ENCODE data around the gene TBX10. TPM values are rescaled to one million over a fixed set of nuclear protein-coding genes. Genes with fewer than 3 reads are reported as not detected.
A peak's percentile ranks its signal among the peaks of the same experiment; 100 is the strongest.
"Not testable (repeated sequence)": the region's sequence is repeated elsewhere in the genome, so short reads cannot be mapped to it uniquely, and the experiment has no call there.

TBX10 gene
- total RNA-seq = not detected in 2 replicates
- long read RNA-seq = 0 reads

DNA sequence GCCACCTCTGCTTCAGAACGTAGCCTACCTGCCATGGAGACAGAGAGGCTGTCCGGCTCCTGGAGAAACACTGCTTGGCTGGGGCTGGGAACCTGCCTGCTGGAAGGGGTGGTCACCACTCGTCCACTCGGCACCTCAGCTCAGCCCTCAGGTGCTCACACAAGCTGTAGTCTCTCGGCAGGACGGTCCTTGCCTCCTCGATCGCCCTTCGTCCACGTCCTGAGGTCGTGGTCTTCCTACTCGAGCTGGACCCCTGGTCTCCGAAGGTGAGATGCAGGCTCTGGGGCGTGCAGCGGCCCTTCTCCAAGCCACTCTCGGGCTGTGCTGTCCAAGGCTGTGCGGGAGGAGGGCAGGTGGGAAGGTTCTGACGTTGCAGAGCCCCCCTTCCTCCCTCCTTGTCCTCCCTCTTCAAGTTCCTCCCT, at the start of gene TBX10:
TBX10 (minus strand) TSS at position 326 of the 422 bp plus-strand sequence; CDS start at position 35, 291 bp downstream.
- Mint-ChIP-seq H3K4me3 (ENCODE audit: low read depth) (no peak within 1 kb of the TSS), H3K4me1 (ENCODE audit: low read depth) (no peaks in the 10 kb centered on the region), H3K36me3 (ENCODE audit: insufficient read depth) (no peaks in the 10 kb centered on the region), H3K9me3 (ENCODE audit: low read depth) (no peaks in the 10 kb centered on the region), H3K27ac (no peak within 1 kb of the TSS), H3K27me3 (peaks cover 4% of the 10 kb centered on the region)
- TF ChIP-seq, protein P1, sequence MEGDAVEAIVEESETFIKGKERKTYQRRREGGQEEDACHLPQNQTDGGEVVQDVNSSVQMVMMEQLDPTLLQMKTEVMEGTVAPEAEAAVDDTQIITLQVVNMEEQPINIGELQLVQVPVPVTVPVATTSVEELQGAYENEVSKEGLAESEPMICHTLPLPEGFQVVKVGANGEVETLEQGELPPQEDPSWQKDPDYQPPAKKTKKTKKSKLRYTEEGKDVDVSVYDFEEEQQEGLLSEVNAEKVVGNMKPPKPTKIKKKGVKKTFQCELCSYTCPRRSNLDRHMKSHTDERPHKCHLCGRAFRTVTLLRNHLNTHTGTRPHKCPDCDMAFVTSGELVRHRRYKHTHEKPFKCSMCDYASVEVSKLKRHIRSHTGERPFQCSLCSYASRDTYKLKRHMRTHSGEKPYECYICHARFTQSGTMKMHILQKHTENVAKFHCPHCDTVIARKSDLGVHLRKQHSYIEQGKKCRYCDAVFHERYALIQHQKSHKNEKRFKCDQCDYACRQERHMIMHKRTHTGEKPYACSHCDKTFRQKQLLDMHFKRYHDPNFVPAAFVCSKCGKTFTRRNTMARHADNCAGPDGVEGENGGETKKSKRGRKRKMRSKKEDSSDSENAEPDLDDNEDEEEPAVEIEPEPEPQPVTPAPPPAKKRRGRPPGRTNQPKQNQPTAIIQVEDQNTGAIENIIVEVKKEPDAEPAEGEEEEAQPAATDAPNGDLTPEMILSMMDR (IDR thresholded peaks at IDR 0.05; ENCODE audit: unreplicated experiment) = no peak
- no peak for DNase-seq (ENCODE audit: low spot score, unreplicated experiment)

DNA sequence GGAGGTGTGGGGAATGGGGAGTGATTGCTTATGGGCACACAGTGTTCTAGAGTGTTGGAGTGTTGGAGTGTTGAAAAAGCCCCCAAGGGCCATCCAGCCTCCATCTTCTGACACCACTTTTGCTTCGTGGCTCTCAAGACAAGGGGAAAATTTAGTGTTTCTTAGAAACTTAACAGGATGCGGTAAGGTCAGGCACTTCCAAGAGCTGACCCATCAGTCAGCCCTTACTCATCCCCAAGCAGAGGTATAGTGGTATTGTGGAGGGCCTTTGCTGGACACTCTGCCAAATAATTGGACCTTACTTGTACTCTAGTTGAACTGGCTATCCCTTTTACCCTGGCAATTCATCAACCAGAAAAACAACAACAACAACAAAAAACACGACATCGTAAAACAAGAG, 49.6 kb upstream of the TBX10 start:
- no peak overlapping the region for H3K4me3 Mint-ChIP-seq (ENCODE audit: low read depth)
- H3K9me3 Mint-ChIP-seq (ENCODE audit: low read depth) = no peaks in the 10 kb centered on the region
- no peak overlapping the region for H3K27ac Mint-ChIP-seq
- TF ChIP-seq, protein P1 (IDR thresholded peaks at IDR 0.05; ENCODE audit: unreplicated experiment) = no peak
- no peaks in the 10 kb centered on the region for H3K27me3 Mint-ChIP-seq
- peaks cover 7% of the 10 kb centered on the region for H3K4me1 Mint-ChIP-seq (ENCODE audit: low read depth)
- H3K36me3 Mint-ChIP-seq (ENCODE audit: insufficient read depth) = no peaks in the 10 kb centered on the region
- DNase-seq (ENCODE audit: low spot score, unreplicated experiment) = no peak

DNA sequence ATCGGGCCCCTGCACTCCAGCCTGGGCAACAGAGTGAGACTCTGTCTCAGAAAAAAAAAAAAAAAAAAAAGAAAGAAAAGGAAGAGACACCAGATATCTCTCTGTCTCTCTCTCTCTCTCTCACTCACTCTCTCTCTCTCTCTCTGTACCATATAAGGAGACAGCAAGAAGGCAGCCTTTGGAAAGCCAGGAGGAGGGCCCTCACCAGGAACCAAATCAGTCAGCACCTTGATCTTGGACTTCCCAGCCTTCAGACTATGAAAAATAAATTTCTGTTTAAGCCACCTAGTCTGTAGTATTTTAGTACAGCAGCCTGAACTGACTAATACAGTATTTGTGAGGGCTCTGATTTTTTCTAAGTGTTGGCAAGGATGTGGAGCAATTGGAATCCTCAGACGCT, 48.4 kb upstream of the TBX10 start:
- DNase-seq (ENCODE audit: low spot score, unreplicated experiment) = no peak
- H3K27ac Mint-ChIP-seq = no peak overlapping the region
- no peaks in the 10 kb centered on the region for H3K9me3 Mint-ChIP-seq (ENCODE audit: low read depth)
- peaks cover 7% of the 10 kb centered on the region for H3K4me1 Mint-ChIP-seq (ENCODE audit: low read depth)
- TF ChIP-seq, protein P1 (IDR thresholded peaks at IDR 0.05; ENCODE audit: unreplicated experiment) = no peak
- no peak overlapping the region for H3K4me3 Mint-ChIP-seq (ENCODE audit: low read depth)
- no peaks in the 10 kb centered on the region for H3K27me3 Mint-ChIP-seq
- no peaks in the 10 kb centered on the region for H3K36me3 Mint-ChIP-seq (ENCODE audit: insufficient read depth)

DNA sequence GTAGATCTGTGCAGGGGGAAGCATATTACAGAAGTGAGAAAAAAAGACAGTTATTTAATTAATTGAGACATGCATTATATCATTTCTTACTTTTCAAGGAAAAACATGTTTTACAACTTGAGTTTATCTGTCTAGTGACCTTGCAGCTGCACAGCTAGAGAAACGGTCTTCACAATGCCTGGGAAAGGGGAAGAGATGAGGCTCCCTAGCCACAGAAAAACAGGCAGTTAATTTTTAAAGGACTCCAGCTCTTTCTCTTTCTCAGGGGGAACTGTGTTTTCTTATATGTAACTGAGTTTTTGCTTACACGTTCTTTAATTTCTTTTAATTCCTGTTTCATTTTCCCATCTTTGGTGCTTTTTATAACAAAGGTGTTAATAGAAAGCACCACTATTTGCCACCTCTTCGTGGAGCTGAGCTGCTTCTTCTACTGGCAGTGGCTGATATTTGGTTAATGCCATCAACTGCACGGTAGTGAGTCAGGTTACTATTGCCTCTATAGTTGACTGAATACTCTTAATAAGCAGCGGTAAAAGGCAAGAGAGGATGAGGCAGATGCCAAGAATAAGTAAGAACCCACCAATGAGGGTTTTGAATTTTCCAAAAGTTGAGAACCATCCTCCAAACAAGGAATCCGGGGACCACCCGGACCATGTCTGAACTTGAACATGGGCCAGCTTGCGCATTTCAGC, 46.2 kb upstream of the TBX10 start:
- H3K36me3 Mint-ChIP-seq (ENCODE audit: insufficient read depth); H3K4me3 Mint-ChIP-seq (ENCODE audit: low read depth); H3K9me3 Mint-ChIP-seq (ENCODE audit: low read depth); H3K27me3 Mint-ChIP-seq; H3K27ac Mint-ChIP-seq; DNase-seq (ENCODE audit: low spot score, unreplicated experiment): not testable (repeated sequence)
- H3K4me1 Mint-ChIP-seq (ENCODE audit: low read depth) = peaks cover 15% of the 10 kb centered on the region

DNA sequence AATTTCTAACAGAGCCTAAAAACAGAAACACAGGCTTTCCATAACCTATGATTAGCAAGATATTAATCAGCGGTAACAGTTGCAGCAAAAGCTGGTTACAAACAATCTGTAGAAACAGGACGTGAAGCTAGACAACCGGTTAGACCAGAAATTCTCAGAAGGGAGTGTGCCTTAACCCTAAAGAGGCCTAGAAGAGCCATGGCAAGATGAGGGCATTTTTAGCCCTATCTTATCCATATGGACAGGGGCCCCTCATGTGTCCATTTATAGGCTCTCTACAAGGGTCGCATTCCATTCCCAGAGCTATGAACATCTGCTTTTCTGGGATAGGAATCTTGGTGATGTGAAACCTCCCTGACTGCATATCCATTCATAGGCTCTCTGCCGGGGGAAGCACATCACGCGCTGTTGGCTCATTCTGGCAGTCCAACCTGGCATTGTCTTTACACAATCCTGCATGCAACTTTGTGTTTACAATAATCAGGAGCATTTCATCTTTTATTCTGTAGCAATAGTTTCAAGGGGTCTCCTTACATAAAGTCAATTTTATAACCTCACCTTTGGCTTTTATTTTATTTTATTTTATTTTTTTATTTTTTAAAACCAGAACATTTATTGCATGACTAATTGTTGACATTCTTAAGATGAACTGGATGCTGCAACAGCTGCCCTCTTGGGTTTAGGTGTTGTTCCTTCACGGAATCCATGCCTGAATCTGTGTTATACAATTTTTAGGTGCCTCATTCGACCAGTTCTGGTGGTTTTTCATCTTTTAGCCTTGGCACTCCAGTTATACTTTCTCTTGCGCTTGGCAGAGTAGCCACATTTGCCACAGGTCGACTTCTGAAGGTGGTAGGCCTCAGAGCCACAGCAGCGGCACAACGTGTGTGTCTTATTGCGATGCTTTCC, 42.8 kb upstream of the TBX10 start:
- DNase-seq (ENCODE audit: low spot score, unreplicated experiment); H3K4me3 Mint-ChIP-seq (ENCODE audit: low read depth): not testable (repeated sequence)

DNA sequence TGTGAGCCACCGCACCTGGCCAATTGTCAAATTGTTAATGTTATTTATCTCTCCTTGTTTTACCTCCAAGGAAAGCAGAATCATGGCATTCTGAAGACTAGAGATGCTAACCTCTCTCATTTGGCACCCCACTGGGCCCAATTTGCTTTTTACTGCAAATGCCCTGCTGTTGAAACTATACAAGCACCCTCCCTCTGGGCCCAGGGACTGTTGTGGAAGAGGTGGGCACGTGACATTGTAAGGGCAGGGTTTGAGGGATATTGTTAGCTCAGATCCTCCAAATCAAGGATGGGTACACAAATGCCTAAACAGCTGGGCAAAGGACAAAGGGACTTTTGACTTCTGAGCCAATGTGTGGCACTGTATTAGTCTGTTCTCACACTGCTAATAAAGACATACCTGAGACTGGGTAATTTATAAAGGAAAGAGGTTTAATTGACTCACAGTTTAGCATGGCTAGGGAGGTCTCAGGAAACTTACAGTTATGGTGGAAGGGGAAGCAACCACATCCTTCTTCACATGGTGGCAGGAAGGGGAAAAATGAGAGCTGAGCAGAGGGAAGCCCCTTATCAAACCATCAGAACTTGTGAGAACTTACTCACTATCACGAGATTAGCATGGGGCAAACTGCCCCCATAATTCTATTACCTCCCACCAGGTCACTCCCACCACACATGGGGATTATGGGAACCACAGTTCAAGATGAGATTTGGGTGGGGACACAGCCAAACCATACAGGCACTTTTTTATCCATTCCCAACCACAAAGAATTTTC, 41.3 kb upstream of the TBX10 start:
- no peak for DNase-seq (ENCODE audit: low spot score, unreplicated experiment)
- Mint-ChIP-seq H3K4me3 (ENCODE audit: low read depth) (no peak overlapping the region), H3K9me3 (ENCODE audit: low read depth) (peaks cover 6% of the 10 kb centered on the region), H3K4me1 (ENCODE audit: low read depth) (peaks cover 15% of the 10 kb centered on the region), H3K27ac (no peak overlapping the region), H3K36me3 (ENCODE audit: insufficient read depth) (no peaks in the 10 kb centered on the region), H3K27me3 (peaks cover 3% of the 10 kb centered on the region)
- TF ChIP-seq, protein P1 (IDR thresholded peaks at IDR 0.05; ENCODE audit: unreplicated experiment) = no peak

More for the DNA sequence above, 42.8 kb upstream of the TBX10 start:
- H3K36me3 Mint-ChIP-seq (ENCODE audit: insufficient read depth); H3K9me3 Mint-ChIP-seq (ENCODE audit: low read depth); H3K27me3 Mint-ChIP-seq: not testable (repeated sequence)
- Mint-ChIP-seq H3K27ac (peak overlapping the region; percentile 64), H3K4me1 (ENCODE audit: low read depth) (peaks cover 15% of the 10 kb centered on the region)
